Liver (tissue), 9 donors: ENCODE results near the gene TOLLIP. TPM values are rescaled to one million over a fixed set of nuclear protein-coding genes. Genes with fewer than 3 reads are reported as not detected.
"Not testable (repeated sequence)": the region's sequence is repeated elsewhere in the genome, so short reads cannot be mapped to it uniquely, and the experiment has no call there.

ENCODE experiments used
- DNase-seq: peaks from one replicate; pipeline ENCODE4 v3.0.0-alpha.2; 2017; ENCODE audit warnings: low spot score
- H3K27ac ChIP-seq, 2 donors: one replicate each; pipeline ENCODE4 v1.7.0; 2013; ENCODE audit warnings: inconsistent platforms in 2 of 2, low read length in 2 of 2, control low read depth in 1 of 2, low read depth in 1 of 2, mild to moderate bottlenecking in 1 of 2
- H3K27me3 ChIP-seq, 4 donors: one replicate each; pipeline versions ENCODE4 v1.6.1 to v1.7.0; 2013; ENCODE audit warnings: low read length in 3 of 4, inconsistent platforms in 1 of 4, mild to moderate bottlenecking in 1 of 4, moderate library complexity in 1 of 4; ENCODE audit not compliant: control insufficient read depth in 4 of 4, insufficient read depth in 4 of 4
- H3K36me3 ChIP-seq, 4 donors: one replicate each; pipeline versions ENCODE4 v1.6.1 to v1.7.0; 2013; ENCODE audit warnings: low read length in 3 of 4, mild to moderate bottlenecking in 3 of 4, low read depth in 1 of 4, moderate library complexity in 1 of 4; ENCODE audit not compliant: control insufficient read depth in 4 of 4, insufficient read depth in 3 of 4
- H3K4me1 ChIP-seq, 4 donors: one replicate each; pipeline versions ENCODE4 v1.6.1 to v1.7.0; 2013; ENCODE audit warnings: low read length in 3 of 4, mild to moderate bottlenecking in 3 of 4, moderate library complexity in 1 of 4; ENCODE audit not compliant: control insufficient read depth in 4 of 4, insufficient read depth in 4 of 4
- H3K4me3 ChIP-seq, 3 donors: one replicate each; pipeline versions ENCODE4 v1.6.1 to v1.7.0; 2013; ENCODE audit warnings: low read length in 3 of 3, control low read depth in 1 of 3, low read depth in 1 of 3, mild to moderate bottlenecking in 1 of 3
- H3K9ac ChIP-seq, 2 donors: one replicate each; pipeline ENCODE4 v1.7.0; 2013; ENCODE audit warnings: low read length in 2 of 2, mild to moderate bottlenecking in 2 of 2, moderate library complexity in 2 of 2, control low read depth in 1 of 2, low read depth in 1 of 2
- H3K9me3 ChIP-seq, 4 donors: one replicate each; pipeline versions ENCODE4 v1.6.1 to v1.7.0; 2013; ENCODE audit warnings: low read length in 3 of 4; ENCODE audit not compliant: control insufficient read depth in 4 of 4
- CTCF ChIP-seq: fragments of 150-350 bp; IDR thresholded peaks from 2 replicates; pipeline ENCODE4 v1.5.1; 2017; ENCODE audit warnings: improper control_type of control experiment, low read depth, low read length; ENCODE audit not compliant: missing input control
- EGR1 ChIP-seq, 2 donors: IDR thresholded peaks; 2 replicates each; pipeline ENCODE4 v1.6.1; 2016 to 2018; ENCODE audit warnings: antibody characterized with exemption in 2 of 2, low read depth in 2 of 2
- FOXA1 ChIP-seq: IDR thresholded peaks from 2 replicates; pipeline ENCODE4 v1.6.1; 2016; ENCODE audit warnings: antibody characterized with exemption
- FOXA2 ChIP-seq: IDR thresholded peaks from 2 replicates; pipeline ENCODE4 v1.6.1; 2016; ENCODE audit warnings: antibody characterized with exemption
- GABPA ChIP-seq, 2 donors: IDR thresholded peaks in 1 of 2; conservative IDR thresholded peaks in 1 of 2; 2 replicates each; pipeline ENCODE4 v1.6.1; 2016; ENCODE audit warnings: antibody characterized with exemption in 2 of 2, mild to moderate bottlenecking in 1 of 2, moderate library complexity in 1 of 2
- HNF4A ChIP-seq, 2 donors: conservative IDR thresholded peaks; 2 replicates each; pipeline ENCODE4 v1.6.1; 2016; ENCODE audit warnings: antibody characterized with exemption in 2 of 2, mild to moderate bottlenecking in 2 of 2
- JUND ChIP-seq, 2 donors: IDR thresholded peaks; 2 replicates each; pipeline ENCODE4 v1.6.1; 2016; ENCODE audit warnings: antibody characterized with exemption in 2 of 2
- NR2F2 ChIP-seq: IDR thresholded peaks from 2 replicates; pipeline ENCODE4 v1.6.1; 2016; ENCODE audit warnings: antibody characterized with exemption
- RAD21 ChIP-seq, 2 donors: IDR thresholded peaks; 2 replicates each; pipeline ENCODE4 v1.6.1; 2016; ENCODE audit warnings: antibody characterized with exemption in 2 of 2, mild to moderate bottlenecking in 2 of 2
- RXRA ChIP-seq, 2 donors: IDR thresholded peaks; 2 replicates each; pipeline ENCODE4 v1.6.1; 2017 to 2018; ENCODE audit warnings: antibody characterized with exemption in 2 of 2, mild to moderate bottlenecking in 1 of 2
- TAF1 ChIP-seq: conservative IDR thresholded peaks from 2 replicates; pipeline ENCODE4 v1.6.1; 2016; ENCODE audit warnings: antibody characterized with exemption, mild to moderate bottlenecking
- WGBS: extraction: QIAGEN DNeasy Blood & Tissue Kit; methylation state at CpG from one replicate; pipeline ENCODE4 v1.1.7; 2013; 5-methylcytosine and 5-hydroxymethylcytosine counted together
- polyA plus RNA-seq, 2 donors: library from polyadenylated mRNA; stranded (reverse) in 1 of 2; unstranded in 1 of 2; fragments of 200-250 nt in 1 of 2; fragments of >200 nt in 1 of 2; fragmentation: Nextera tagmentation in 1 of 2; extraction: Ambion mirVana in 1 of 2; gene quantifications; one replicate each; pipeline versions ENCODE4 v1.2.1 to v1.2.3, GENCODE V29; 2013 to 2015
- total RNA-seq, 2 donors: library from RNA; depleted of rRNA; stranded (reverse); fragments of >200 nt; gene quantifications; one replicate each; pipeline ENCODE4 v1.2.3, GENCODE V29; 2014
- TF ChIP-seq, protein P1 (sequence below): IDR thresholded peaks from 2 replicates; pipeline ENCODE4 v1.6.1; 2016; ENCODE audit warnings: antibody characterized with exemption
- TF ChIP-seq, protein P2 (sequence below): IDR thresholded peaks from 2 replicates; pipeline ENCODE4 v1.6.1; 2016; ENCODE audit warnings: antibody characterized with exemption, mild to moderate bottlenecking
- TF ChIP-seq, protein P3 (sequence below): IDR thresholded peaks from 2 replicates; pipeline ENCODE4 v1.6.1; 2016; ENCODE audit warnings: antibody characterized with exemption
- donor health status: healthy.
- donor health status: healthy.
- donor health status: healthy.
- donor health status: healthy.
- donor health status: healthy.

Gene TOLLIP
- total and polyA plus RNA-seq, 4 donors: 27.5 to 102 (median 72.9) TPM

GRCh38 chr11:1251236-1251770 lies 58.1 kb downstream of the TOLLIP start:
- TF ChIP-seq FOXA2 (no peak), HNF4A (conservative IDR thresholded peaks at IDR 0.05) (no peak), GABPA (IDR thresholded peaks at IDR 0.05 in 1 of 2, conservative IDR thresholded peaks at IDR 0.05 in 1 of 2) (no peak), JUND (IDR thresholded peaks at IDR 0.05) (no peak), RXRA (IDR thresholded peaks at IDR 0.05) (no peak), NR2F2 (no peak), EGR1 (IDR thresholded peaks at IDR 0.05; ENCODE audit: low read depth in 2 of 2) (no peak), RAD21 (IDR thresholded peaks at IDR 0.05) (no peak), FOXA1 (no peak), CTCF (no peak), TAF1 (no peak)
- TF ChIP-seq, protein P1, sequence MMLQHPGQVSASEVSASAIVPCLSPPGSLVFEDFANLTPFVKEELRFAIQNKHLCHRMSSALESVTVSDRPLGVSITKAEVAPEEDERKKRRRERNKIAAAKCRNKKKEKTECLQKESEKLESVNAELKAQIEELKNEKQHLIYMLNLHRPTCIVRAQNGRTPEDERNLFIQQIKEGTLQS: no peak
- TF ChIP-seq, protein P2, sequence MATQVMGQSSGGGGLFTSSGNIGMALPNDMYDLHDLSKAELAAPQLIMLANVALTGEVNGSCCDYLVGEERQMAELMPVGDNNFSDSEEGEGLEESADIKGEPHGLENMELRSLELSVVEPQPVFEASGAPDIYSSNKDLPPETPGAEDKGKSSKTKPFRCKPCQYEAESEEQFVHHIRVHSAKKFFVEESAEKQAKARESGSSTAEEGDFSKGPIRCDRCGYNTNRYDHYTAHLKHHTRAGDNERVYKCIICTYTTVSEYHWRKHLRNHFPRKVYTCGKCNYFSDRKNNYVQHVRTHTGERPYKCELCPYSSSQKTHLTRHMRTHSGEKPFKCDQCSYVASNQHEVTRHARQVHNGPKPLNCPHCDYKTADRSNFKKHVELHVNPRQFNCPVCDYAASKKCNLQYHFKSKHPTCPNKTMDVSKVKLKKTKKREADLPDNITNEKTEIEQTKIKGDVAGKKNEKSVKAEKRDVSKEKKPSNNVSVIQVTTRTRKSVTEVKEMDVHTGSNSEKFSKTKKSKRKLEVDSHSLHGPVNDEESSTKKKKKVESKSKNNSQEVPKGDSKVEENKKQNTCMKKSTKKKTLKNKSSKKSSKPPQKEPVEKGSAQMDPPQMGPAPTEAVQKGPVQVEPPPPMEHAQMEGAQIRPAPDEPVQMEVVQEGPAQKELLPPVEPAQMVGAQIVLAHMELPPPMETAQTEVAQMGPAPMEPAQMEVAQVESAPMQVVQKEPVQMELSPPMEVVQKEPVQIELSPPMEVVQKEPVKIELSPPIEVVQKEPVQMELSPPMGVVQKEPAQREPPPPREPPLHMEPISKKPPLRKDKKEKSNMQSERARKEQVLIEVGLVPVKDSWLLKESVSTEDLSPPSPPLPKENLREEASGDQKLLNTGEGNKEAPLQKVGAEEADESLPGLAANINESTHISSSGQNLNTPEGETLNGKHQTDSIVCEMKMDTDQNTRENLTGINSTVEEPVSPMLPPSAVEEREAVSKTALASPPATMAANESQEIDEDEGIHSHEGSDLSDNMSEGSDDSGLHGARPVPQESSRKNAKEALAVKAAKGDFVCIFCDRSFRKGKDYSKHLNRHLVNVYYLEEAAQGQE: no peak
- TF ChIP-seq, protein P3, sequence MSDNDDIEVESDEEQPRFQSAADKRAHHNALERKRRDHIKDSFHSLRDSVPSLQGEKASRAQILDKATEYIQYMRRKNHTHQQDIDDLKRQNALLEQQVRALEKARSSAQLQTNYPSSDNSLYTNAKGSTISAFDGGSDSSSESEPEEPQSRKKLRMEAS: no peak
- DNase-seq: no peak
- no peaks in the 10 kb centered on the region for H3K4me1 ChIP-seq
- no peak overlapping the region for H3K4me3 ChIP-seq
- no peak overlapping the region for H3K27ac ChIP-seq
- no peaks in the 10 kb centered on the region for H3K9me3 ChIP-seq
- H3K27me3 ChIP-seq: no peaks in the 10 kb centered on the region
- WGBS: 94% methylated on average over 16 of the region's 16 CpGs
- H3K9ac ChIP-seq: no peak overlapping the region
- H3K36me3 ChIP-seq: no peaks in the 10 kb centered on the region

DNA sequence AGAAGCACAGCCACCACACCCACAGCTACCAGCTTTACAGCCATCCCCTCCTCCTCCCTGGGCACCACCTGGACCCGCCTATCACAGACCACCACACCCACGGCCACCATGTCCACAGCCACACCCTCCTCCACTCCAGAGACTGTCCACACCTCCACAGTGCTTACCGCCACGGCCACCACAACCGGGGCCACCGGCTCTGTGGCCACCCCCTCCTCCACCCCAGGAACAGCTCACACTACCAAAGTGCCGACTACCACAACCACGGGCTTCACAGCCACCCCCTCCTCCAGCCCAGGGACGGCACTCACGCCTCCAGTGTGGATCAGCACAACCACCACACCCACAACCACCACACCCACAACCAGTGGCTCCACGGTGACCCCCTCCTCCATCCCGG lies 59.0 kb downstream of the TOLLIP start:
- H3K27ac ChIP-seq, H3K36me3 ChIP-seq, H3K9ac ChIP-seq, H3K9me3 ChIP-seq, H3K4me1 ChIP-seq, DNase-seq, H3K4me3 ChIP-seq, H3K27me3 ChIP-seq: not testable (repeated sequence)
- WGBS: 82% methylated on average over 4 of the region's 12 CpGs

DNA sequence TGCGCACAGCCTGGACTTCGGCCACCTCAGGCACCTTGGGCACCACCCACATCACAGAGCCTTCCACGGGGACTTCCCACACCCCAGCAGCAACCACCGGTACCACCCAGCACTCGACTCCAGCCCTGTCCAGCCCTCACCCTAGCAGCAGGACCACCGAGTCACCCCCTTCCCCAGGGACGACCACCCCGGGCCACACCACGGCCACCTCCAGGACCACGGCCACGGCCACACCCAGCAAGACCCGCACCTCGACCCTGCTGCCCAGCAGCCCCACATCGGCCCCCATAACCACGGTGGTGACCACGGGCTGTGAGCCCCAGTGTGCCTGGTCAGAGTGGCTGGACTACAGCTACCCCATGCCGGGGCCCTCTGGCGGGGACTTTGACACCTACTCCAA lies 60.5 kb downstream of the TOLLIP start:
- H3K4me3 ChIP-seq, H3K9ac ChIP-seq, H3K36me3 ChIP-seq, H3K27ac ChIP-seq, H3K9me3 ChIP-seq, DNase-seq, H3K27me3 ChIP-seq, H3K4me1 ChIP-seq: not testable (repeated sequence)
- 96% methylated on average over 10 of the region's 18 CpGs for WGBS

DNA sequence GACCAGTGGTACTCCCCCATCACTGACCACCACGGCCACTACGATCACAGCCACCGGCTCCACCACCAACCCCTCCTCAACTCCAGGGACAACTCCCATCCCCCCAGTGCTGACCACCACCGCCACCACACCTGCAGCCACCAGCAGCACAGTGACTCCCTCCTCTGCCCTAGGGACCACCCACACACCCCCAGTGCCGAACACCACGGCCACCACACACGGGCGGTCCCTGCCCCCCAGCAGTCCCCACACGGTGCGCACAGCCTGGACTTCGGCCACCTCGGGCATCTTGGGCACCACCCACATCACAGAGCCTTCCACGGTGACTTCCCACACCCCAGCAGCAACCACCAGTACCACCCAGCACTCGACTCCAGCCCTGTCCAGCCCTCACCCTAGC lies 62.4 kb downstream of the TOLLIP start:
- H3K36me3 ChIP-seq, H3K27ac ChIP-seq, H3K27me3 ChIP-seq, H3K4me1 ChIP-seq, H3K4me3 ChIP-seq, H3K9me3 ChIP-seq, DNase-seq, H3K9ac ChIP-seq: not testable (repeated sequence)
- WGBS: 91% methylated on average over 14 of the region's 14 CpGs

- not testable (repeated sequence) for DNase-seq, H3K4me1 ChIP-seq, H3K27me3 ChIP-seq, H3K36me3 ChIP-seq, H3K4me3 ChIP-seq, H3K9me3 ChIP-seq, H3K9ac ChIP-seq, H3K27ac ChIP-seq
- 88% methylated on average over 14 of the region's 14 CpGs for WGBS
Measured at GRCh38 chr11:1246301-1246700, 63.1 kb downstream of the TOLLIP start.
